HG03139 (cell line): ENCODE results near the gene RNF180.

Experiments
- ATAC-seq: cut with Tn5 transposase; IDR thresholded peaks from one replicate; pipeline ENCODE4 v1.9.1; 2021; ENCODE audit not compliant: unreplicated experiment

RNF180 gene, protein sequence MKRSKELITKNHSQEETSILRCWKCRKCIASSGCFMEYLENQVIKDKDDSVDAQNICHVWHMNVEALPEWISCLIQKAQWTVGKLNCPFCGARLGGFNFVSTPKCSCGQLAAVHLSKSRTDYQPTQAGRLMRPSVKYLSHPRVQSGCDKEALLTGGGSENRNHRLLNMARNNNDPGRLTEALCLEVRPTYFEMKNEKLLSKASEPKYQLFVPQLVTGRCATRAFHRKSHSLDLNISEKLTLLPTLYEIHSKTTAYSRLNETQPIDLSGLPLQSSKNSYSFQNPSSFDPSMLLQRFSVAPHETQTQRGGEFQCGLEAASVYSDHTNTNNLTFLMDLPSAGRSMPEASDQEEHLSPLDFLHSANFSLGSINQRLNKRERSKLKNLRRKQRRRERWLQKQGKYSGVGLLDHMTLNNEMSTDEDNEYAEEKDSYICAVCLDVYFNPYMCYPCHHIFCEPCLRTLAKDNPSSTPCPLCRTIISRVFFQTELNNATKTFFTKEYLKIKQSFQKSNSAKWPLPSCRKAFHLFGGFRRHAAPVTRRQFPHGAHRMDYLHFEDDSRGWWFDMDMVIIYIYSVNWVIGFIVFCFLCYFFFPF

DNA sequence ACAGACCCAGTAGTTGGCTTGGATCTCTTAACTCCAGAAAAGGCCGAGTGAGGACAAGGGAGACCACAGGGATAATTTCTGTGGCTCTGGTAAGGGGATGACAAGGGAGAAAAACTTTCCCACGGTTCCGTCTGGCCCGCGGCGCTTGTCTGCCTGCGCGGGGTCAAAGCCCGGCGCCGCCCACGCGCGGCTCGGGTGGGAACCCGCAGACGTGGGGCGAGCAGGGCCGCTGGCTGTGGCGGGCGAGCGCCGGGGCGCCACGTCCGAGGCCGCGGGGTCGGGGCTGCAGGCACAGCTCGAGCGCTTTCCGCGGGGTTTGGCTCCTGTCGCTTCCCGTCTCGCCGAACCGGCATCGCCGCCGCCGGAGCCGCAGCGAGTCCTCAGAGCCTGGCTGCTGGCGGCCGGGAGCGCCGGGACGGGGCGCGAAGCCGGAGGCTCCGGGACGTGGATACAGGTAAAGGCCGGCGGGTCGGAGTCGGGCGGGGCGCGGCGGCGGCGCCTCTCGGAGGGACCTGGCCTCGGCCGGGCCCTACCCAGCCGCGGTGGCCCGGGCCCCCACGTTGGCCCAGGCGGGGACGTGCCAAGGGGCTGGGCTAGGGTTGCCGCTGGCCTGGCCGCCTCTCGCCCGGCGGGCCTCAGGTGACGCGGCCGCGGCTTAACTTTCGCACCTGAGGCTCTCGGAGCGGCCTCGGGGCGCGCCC lies at the start of gene RNF180:
Gene RNF180 (plus strand): TSS at position 344 of the 701 bp plus-strand sequence. CDS start 34,965 bp downstream, outside the sequence.
- ATAC-seq = no peak

GRCh38 chr5:64125521-64125920 lies 40.1 kb upstream of the RNF180 start:
- ATAC-seq = no peak

GRCh38 chr5:64126202-64126741 lies 39.4 kb upstream of the RNF180 start:
- ATAC-seq = no peak

- ATAC-seq = no peak
Measured at GRCh38 chr5:64140018-64140417, 25.6 kb upstream of the RNF180 start.

- ATAC-seq = no peak
Measured at GRCh38 chr5:64144425-64145215, 21.0 kb upstream of the RNF180 start.

DNA sequence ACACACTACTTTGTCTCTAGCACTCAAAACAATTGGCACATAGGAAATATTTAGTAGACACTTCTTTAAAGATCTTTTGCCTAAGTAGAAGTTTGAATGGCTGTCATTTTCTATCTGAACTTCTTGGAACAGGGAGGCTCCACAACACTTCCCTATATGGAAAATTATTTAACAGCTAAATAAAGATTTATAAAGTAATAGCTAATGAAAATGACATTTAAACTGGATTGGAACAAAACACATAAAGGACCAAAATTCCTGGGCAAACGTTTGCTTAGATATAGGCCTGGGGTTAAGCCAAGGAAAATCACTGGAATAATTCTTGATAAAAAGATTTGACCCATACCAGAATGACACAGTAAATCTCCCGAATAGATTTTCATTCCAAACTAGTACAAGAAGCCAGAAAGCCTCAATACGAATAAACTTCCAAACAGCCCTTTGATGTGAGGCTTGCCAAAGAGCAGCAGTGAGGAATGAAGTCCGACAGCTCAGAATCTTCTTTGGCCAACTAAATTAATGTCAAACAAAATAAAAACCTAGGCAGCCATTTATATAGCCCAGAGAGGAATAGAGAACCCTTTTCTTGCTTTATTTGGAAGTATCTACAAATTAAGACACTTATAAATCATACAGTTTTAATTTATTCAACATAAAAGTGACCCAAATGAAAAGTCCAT lies 20.3 kb upstream of the RNF180 start:
- no peak for ATAC-seq

- no peak for ATAC-seq
Measured at GRCh38 chr5:64147379-64147778, 18.3 kb upstream of the RNF180 start.

GRCh38 chr5:64147849-64148441 lies 17.7 kb upstream of the RNF180 start:
- ATAC-seq = no peak

- no peak for ATAC-seq
Measured at GRCh38 chr5:64149268-64149667, 16.4 kb upstream of the RNF180 start.

DNA sequence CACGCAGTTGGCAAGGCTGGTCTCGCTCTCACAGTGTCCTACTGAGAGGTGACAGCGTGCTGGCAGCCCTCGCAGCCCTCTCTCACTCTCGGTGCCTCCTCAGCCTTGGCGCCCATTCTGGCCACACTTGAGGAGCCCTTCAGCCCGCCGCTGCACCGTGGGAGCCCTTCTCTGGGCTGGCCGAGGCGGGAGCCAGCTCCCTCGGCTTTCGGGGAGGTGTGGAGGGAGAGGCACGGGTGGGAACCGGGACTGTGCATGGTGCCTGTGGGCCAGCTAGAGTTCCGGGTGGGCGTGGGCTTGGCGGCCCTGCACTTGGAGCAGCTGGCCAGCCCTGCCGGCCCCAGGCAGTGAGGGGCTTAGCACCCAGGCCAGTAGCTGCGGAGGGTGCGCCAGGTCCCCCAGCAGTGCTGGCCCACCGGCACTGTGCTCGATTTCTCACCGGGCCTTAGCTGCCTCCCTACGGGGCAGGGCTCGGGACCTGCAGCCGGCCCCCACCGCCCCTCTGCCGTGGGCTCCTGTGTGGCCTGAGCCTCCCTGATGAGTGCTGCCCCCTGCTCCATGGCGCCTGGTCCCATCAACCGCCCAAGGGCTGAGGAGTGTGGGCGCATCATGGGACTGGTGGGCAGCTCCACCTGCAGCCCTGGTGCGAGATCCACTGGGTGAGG lies 15.7 kb upstream of the RNF180 start:
- no peak for ATAC-seq

DNA sequence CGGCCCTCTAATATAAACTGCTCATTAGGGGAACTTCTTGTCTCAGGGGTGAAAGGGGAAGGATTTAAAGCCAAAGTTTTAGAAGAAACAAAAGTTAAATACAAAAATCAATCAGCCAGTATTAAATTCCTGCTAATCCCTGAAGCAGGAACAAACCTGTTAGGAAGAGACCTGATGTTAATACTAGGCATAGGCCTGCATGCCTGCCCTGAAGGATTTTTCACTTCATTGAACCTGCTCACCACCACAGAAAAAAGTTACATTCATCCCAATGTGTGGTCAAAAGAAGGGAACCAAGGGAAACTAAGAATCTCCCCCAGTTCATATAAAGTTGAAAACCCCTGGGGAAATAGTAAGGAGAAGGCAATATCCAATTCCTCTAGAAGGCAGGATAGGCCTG lies 9.4 kb upstream of the RNF180 start:
- ATAC-seq = no peak

GRCh38 chr5:64158827-64159226 lies 6.8 kb upstream of the RNF180 start:
- no peak for ATAC-seq

DNA sequence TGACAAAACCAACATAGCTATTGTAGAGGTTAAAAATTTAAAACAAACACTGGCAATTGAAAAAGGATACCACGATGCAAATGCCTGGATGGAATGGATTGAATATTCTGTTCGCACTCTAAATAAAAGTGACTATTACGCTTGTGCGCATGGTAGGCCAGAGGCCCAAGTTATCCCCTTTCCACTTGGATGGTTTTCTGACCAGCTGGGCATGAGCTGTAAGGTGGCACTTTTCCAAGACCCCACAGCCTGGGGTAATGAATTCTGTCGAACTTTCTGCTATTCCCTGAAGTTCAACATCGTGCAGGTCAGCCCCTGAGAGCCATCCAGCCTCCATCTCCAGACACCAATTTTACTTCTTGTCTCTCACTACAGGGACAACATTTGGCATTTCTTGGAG lies 5.4 kb upstream of the RNF180 start:
- no peak for ATAC-seq

DNA sequence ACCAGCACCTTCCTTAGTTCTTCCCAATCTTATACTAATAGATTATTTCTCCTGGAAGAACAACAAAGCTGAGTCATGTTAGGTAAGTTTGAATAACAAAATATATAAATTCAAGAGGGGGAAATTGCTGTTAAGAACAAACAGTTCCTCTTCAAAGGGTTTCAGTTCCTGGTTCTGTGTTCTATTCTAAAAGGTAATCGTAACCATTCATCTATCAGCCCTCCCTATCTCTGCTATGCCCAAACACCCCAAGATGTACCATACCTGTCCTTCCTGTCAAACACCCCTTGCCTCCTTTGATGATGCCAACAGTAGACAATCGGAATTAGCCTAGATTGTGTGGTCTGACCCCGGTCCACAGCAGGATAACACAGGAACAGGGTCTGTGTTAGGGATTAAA lies 4.2 kb upstream of the RNF180 start:
- ATAC-seq = no peak

GRCh38 chr5:64163135-64163534 lies 2.5 kb upstream of the RNF180 start:
- ATAC-seq = no peak

DNA sequence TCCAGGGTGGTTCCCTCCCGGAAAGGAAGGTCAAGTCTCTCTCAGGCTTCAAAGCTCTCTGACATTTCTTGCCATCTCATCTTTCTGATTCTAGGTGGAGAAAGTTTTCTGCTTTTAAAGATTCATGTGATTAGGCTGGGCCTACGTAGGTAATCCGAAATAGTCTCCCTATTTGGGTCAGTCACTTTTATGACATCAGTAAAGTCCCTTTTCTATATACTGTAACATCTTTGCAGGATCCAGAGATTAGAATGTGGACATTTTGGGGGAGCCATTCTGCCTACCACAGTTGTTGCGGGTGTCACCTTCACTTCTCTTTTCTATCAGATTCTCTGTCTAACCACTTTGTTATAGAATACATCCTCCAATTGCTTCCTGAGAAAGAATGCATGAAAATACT lies 1.9 kb upstream of the RNF180 start:
- no peak for ATAC-seq

DNA sequence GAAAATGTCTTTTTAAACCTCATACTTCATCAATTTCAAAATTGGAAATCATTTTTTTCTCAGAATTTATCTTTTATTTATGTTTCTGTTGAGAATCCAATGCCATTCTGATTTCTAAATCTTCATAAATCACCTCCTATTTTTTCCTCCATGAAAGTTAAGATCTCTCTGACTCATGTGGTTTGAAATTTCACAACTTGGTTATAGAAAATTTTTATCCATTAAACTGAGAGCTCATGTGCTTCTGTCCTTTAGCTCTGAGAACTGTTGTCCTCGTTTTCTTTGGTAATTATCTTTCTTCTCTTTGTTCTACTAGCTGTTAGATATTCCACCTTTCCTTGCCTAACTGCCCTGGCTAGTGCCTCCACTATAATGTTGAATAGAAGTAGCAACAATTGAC lies 1.5 kb upstream of the RNF180 start:
- ATAC-seq = no peak

GRCh38 chr5:64165160-64165499 lies 513 bp upstream of the RNF180 start:
- no peak for ATAC-seq

DNA sequence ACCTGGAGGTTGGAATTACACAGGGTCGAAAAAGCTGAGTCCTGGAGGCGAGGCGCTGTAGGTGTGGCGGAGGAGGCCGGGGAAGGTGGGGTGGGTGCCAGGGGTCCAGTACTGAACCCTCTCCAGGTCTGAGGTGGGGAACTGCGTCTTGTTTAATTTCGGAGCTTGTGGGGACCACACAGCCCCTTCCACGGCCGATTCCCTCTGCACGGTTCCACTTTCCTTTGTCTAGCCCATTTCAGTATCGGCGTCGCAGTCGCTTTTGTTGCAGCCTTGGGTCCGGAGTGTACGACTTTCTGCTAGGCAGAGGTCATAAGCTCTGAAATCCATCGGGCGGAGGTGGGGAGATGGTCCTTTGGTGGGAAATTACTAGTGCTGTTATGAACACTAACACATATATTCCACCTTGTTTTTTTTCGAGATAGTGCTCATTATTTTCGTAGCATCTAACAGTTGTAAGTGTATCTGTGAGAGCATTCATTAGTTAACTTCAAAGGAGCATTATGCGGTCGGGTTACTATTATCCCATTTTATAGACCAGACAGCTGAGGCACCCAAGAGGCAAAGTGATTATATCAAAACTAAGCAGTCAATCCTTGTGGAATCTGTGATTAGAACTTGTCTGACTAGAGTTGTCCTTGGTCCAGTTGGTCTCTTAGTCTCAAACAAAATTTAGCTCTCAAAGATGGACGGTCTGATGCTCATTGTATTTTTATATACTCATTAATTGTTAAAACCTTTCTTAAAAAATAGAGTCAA lies 737 bp downstream of the RNF180 start:
- ATAC-seq = no peak
